OCI-LY7 (cell line): ENCODE results near the gene SSBP2.

Source experiments
- CTCF ChIP-seq: fragments of 200-600 bp; sonication (generic); conservative IDR thresholded peaks from 2 replicates; pipeline ENCODE4 v1.5.1; 2014; ENCODE audit warnings: mild to moderate bottlenecking, antibody characterized with exemption, low read length, moderate library complexity, mixed read lengths
- EZH2phosphoT487 ChIP-seq: fragments of 200-600 bp; sonication (generic); IDR thresholded peaks from 2 replicates; pipeline ENCODE4 v1.6.1; 2018; ENCODE audit warnings: low read depth, borderline replicate concordance, mild to moderate bottlenecking, mixed run types, antibody characterized with exemption, low read length, moderate library complexity, mixed read lengths

DNA sequence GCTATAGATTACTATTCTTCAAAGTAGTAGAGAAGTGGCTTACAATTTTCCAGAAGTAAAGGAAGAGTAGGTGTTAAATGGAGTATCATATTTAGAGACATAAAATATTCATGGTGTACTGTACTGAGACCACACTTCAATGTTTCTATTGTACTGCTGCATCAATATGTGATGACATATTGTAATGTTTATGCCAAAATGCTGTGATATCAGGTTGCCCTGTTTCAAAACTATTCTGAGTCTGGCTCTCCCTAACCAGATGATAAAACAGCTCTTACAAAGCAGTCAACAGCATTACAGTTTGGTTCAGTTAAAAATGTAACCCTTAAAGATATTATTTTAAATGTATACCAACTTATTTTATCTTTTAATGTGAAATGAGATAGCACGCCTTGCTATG lies 326.2 kb downstream of the SSBP2 start:
- TF ChIP-seq CTCF: no peak
- no peak for TF ChIP-seq EZH2phosphoT487
